Mucosa of descending colon (tissue), 3 donors: ENCODE results near the gene DECR2. TPM values are rescaled to one million over a fixed set of nuclear protein-coding genes. Genes with fewer than 3 reads are reported as not detected.

Experiments used
- ATAC-seq: fragments of 200-7000 bp; cut with Tn5 transposase; one replicate; pipeline ENCODE4 v1.9.1; 2020; ENCODE audit warnings: mild to moderate bottlenecking, moderate library complexity
- DNase-seq, 3 donors: peaks; one replicate each; pipeline ENCODE4 v3.0.0-alpha.2; 2020
- H3K36me3 ChIP-seq: fragments of 200-600 bp; one replicate; pipeline ENCODE4 v1.8.0; 2021; ENCODE audit warnings: low read depth, mild to moderate bottlenecking
- H3K4me1 ChIP-seq: fragments of 200-600 bp; one replicate; pipeline ENCODE4 v1.8.0; 2021; ENCODE audit warnings: low read depth, mild to moderate bottlenecking
- H3K4me3 ChIP-seq: fragments of 200-600 bp; one replicate; pipeline ENCODE4 v1.8.0; 2021; ENCODE audit warnings: mild to moderate bottlenecking
- H3K9me3 ChIP-seq: fragments of 200-600 bp; one replicate; pipeline ENCODE4 v1.8.0; 2021; ENCODE audit warnings: mild to moderate bottlenecking
- CTCF ChIP-seq: fragments of 200-600 bp; IDR thresholded peaks from one replicate; pipeline ENCODE4 v1.8.0; 2022; ENCODE audit warnings: antibody characterized with exemption, mild to moderate bottlenecking
- intact Hi-C, 2 donors: fragments of 100-400 bp; cut with DNase I in 1 of 2; cut with micrococcal nuclease in 1 of 2; formaldehyde crosslinking; loops; one replicate each; pipeline versions ENCODE4 v1.11.0 to v1.11.1; 2022; cut with DNase I, micrococcal nuclease
- total RNA-seq, 3 donors: library from RNA; stranded (reverse); fragmentation: NEBNext Ultra II Directional in 2 of 3; extraction: Animal tissue kit (Norgen Biotek cat#: 25700) in 2 of 3; gene quantifications; one replicate each; pipeline versions ENCODE4 v1.2.1 to v1.2.4, GENCODE V29; 2021 to 2023
- donor health status: DM: no; HTN: no; CAD: no; lungs with moderate emphysema.
- donor health status: DM: no; HTN: no; CAD: no.
- donor health status: DM: no; HTN: yes; CAD: no.

DECR2 gene
- total RNA-seq, 3 donors from 2014 or later, result 39.5 to 64.3 (median 56.0) TPM

GRCh38 chr16:455453-455852 is 53.8 kb downstream of the DECR2 start:
- no peaks in the 10 kb centered on the region for H3K9me3 ChIP-seq
- DNase-seq (no peak), ATAC-seq (no peak)
- no peaks in the 10 kb centered on the region for H3K36me3 ChIP-seq
- intact Hi-C loops, result no loop called here
- no peak for TF ChIP-seq CTCF
- peaks cover 11% of the 10 kb centered on the region for H3K4me1 ChIP-seq
- H3K4me3 ChIP-seq, result no peak overlapping the region

- no peak for TF ChIP-seq CTCF
- Histone ChIP-seq H3K4me1 (peaks cover 10% of the 10 kb centered on the region), H3K36me3 (no peaks in the 10 kb centered on the region), H3K4me3 (no peak overlapping the region), H3K9me3 (no peaks in the 10 kb centered on the region)
- intact Hi-C loops, result no loop called here
- ATAC-seq, result peak; percentile 55
- DNase-seq, result no peak
These were observed 55.3 kb downstream of the DECR2 start for GRCh38 chr16:456891-457483.

- ATAC-seq (no peak), DNase-seq (no peak)
- intact Hi-C loops, result no loop called here
- no peak overlapping the region for H3K4me3 ChIP-seq
- peaks cover 10% of the 10 kb centered on the region for H3K4me1 ChIP-seq
- no peak for TF ChIP-seq CTCF
- H3K36me3 ChIP-seq, result no peaks in the 10 kb centered on the region
- H3K9me3 ChIP-seq, result no peaks in the 10 kb centered on the region
These were observed 56.2 kb downstream of the DECR2 start for GRCh38 chr16:457732-458400.

GRCh38 chr16:459761-460160 is 58.1 kb downstream of the DECR2 start:
- Histone ChIP-seq H3K4me1 (peaks cover 10% of the 10 kb centered on the region), H3K9me3 (no peaks in the 10 kb centered on the region), H3K4me3 (no peak overlapping the region), H3K36me3 (no peaks in the 10 kb centered on the region)
- DNase-seq (no peak), ATAC-seq (no peak)
- TF ChIP-seq CTCF, result no peak
- intact Hi-C loops, result no loop called here

- DNase-seq, result no peak
- intact Hi-C loops, result no loop called here
- no peak overlapping the region for H3K4me3 ChIP-seq
- no peaks in the 10 kb centered on the region for H3K36me3 ChIP-seq
- no peaks in the 10 kb centered on the region for H3K9me3 ChIP-seq
- TF ChIP-seq CTCF, result no peak
- H3K4me1 ChIP-seq, result peaks cover 10% of the 10 kb centered on the region
- no peak for ATAC-seq
These were observed 59.1 kb downstream of the DECR2 start for GRCh38 chr16:460787-461186.

Other genes starting within 250 kb of the DECR2 start
- gene HBZ, start 249.2 kb upstream of the DECR2 start, total RNA-seq, result under 1 TPM in 1 of 3 donors, not detected in 2; 0.41 TPM
- not detected for gene HBM, start 235.9 kb upstream of the DECR2 start, total RNA-seq
- gene HBA2, start 229.0 kb upstream of the DECR2 start, total RNA-seq, result 1 to 10 TPM in 2 of 3 donors, not detected in 1; 2.9 to 3.4 TPM
- gene HBA1, start 225.2 kb upstream of the DECR2 start, total RNA-seq, result 1 to 10 TPM in 2 of 3 donors, not detected in 1; 4.3 to 8.5 TPM
- not detected for gene HBQ1, start 221.4 kb upstream of the DECR2 start, total RNA-seq
- 10 to 100 TPM; 47.8 to 86.8 (median 67.2) TPM for gene LUC7L, start 172.4 kb upstream of the DECR2 start, total RNA-seq
- 100 to 1,000 TPM in 1 of 3 donors, 10 to 100 TPM in 2; 87.1 to 129 (median 99.1) TPM for gene FAM234A, start 167.1 kb upstream of the DECR2 start, total RNA-seq
- gene RGS11, start 125.9 kb upstream of the DECR2 start, total RNA-seq, result 10 to 100 TPM in 1 of 3 donors, 1 to 10 TPM in 2; 2.6 to 10.0 (median 8.1) TPM
- gene ARHGDIG, start 121.3 kb upstream of the DECR2 start, total RNA-seq, result 1 to 10 TPM; 1.7 to 6.8 (median 1.9) TPM
- gene PDIA2, start 118.7 kb upstream of the DECR2 start, total RNA-seq, result 1 to 10 TPM in 2 of 3 donors, under 1 TPM in 1; 0.23 to 2.8 (median 1.3) TPM
- 10 to 100 TPM; 33.0 to 46.3 (median 40.0) TPM for gene AXIN1, start 49.2 kb upstream of the DECR2 start, total RNA-seq
- 10 to 100 TPM; 39.7 to 53.8 (median 49.1) TPM for gene MRPL28, start 31.3 kb upstream of the DECR2 start, total RNA-seq
- gene PGAP6, start 19.9 kb upstream of the DECR2 start, total RNA-seq, result 100 to 1,000 TPM in 1 of 3 donors, 10 to 100 TPM in 2; 77.3 to 134 (median 95.7) TPM
- 100 to 1,000 TPM in 1 of 3 donors, 10 to 100 TPM in 2; 24.5 to 125 (median 43.6) TPM for gene NME4, start 4.7 kb upstream of the DECR2 start, total RNA-seq
- gene RAB11FIP3, start 23.8 kb downstream of the DECR2 start, total RNA-seq, result 10 to 100 TPM; 22.3 to 45.6 (median 30.7) TPM
- 100 to 1,000 TPM in 2 of 3 donors, 10 to 100 TPM in 1; 73.5 to 110 (median 109) TPM for gene CAPN15, start 125.8 kb downstream of the DECR2 start, total RNA-seq
- not detected for gene PRR35, start 158.5 kb downstream of the DECR2 start, total RNA-seq
- gene NHLRC4, start 165.1 kb downstream of the DECR2 start, total RNA-seq, result under 1 TPM; 0.26 to 0.82 (median 0.36) TPM
- 10 to 100 TPM; 37.8 to 39.6 (median 38.4) TPM for gene PIGQ, start 168.1 kb downstream of the DECR2 start, total RNA-seq
- 10 to 100 TPM; 31.2 to 51.0 (median 40.1) TPM for gene RAB40C, start 188.2 kb downstream of the DECR2 start, total RNA-seq
- 1 to 10 TPM; 1.1 to 2.2 (median 1.6) TPM for gene WFIKKN1, start 229.1 kb downstream of the DECR2 start, total RNA-seq
- gene METTL26, start 234.4 kb downstream of the DECR2 start, total RNA-seq, result 10 to 100 TPM; 40.3 to 52.4 (median 50.0) TPM
- gene MCRIP2, start 239.9 kb downstream of the DECR2 start, total RNA-seq, result 100 to 1,000 TPM in 2 of 3 donors, 10 to 100 TPM in 1; 76.3 to 116 (median 100) TPM
- 10 to 100 TPM; 35.0 to 54.9 (median 50.2) TPM for gene WDR90, start 247.5 kb downstream of the DECR2 start, total RNA-seq